ENCODE data around the gene MEFV. TPM values are rescaled to one million over a fixed set of nuclear protein-coding genes. Genes with fewer than 3 reads are reported as not detected.
A peak's percentile ranks its signal among the peaks of the same experiment; 100 is the strongest.
"Not testable (repeated sequence)": the region's sequence is repeated elsewhere in the genome, so short reads cannot be mapped to it uniquely, and the experiment has no call there.

The MEFV gene
- total RNA-seq, 6 experiments from 2014 or later = 0.66 to 1.7 (median 1.0) TPM

DNA sequence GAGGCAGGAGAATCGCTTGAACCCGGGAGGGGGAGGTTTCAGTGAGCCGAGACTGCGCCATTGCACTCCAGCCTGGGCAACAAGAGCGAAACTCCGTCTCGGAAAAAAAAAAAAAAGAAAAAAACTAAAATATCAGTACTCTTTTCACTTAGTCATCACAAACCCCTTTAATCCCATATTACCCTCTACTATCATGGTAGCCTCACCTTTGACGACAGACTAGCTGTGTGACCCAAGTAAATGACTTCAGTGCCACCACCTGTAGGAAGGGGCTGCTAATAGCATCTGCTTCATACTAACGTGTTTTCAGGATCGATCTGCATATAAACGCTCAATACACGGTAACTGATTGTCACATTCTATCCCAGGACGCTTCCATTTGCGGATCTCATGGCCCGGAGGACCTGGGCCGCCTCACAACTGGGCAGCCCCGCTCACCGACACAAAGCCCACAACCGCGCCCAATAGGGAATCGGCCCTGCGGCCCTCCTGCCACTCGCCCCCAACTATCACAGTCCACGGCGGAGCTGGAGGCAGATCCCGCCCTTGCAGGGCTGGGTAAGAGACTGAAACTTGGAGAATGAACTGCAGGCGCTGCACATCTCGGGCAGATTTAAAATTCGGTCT lies 25.8 kb upstream of the MEFV start:
- ATAC-seq = peak; percentile 25 to 49 (median 34)
- peaks cover 0 to 3% (median 1%) of the 10 kb centered on the region in 4 donors for H3K9me3 ChIP-seq
- H3K4me1 ChIP-seq = peaks cover 0 to 21% (median 3%) of the 10 kb centered on the region in 4 donors
- TF ChIP-seq POLR2A (IDR thresholded peaks at IDR 0.05) = no peak
- TF ChIP-seq, protein P1, sequence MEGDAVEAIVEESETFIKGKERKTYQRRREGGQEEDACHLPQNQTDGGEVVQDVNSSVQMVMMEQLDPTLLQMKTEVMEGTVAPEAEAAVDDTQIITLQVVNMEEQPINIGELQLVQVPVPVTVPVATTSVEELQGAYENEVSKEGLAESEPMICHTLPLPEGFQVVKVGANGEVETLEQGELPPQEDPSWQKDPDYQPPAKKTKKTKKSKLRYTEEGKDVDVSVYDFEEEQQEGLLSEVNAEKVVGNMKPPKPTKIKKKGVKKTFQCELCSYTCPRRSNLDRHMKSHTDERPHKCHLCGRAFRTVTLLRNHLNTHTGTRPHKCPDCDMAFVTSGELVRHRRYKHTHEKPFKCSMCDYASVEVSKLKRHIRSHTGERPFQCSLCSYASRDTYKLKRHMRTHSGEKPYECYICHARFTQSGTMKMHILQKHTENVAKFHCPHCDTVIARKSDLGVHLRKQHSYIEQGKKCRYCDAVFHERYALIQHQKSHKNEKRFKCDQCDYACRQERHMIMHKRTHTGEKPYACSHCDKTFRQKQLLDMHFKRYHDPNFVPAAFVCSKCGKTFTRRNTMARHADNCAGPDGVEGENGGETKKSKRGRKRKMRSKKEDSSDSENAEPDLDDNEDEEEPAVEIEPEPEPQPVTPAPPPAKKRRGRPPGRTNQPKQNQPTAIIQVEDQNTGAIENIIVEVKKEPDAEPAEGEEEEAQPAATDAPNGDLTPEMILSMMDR (IDR thresholded peaks at IDR 0.05) = no peak
- DNase-seq = no peak
- H3K36me3 ChIP-seq = peaks cover 0 to 12% (median 8%) of the 10 kb centered on the region in 4 donors
- intact Hi-C loops (cut with DNase I) = loop anchor here in 1 of 2 donors (10.0 kb wide), 1 partner anchor 213 kb away; the partner anchor contains the start of gene C16orf90
- H3K27ac ChIP-seq = peak overlapping the region; percentile 98 to 99 (median 98)
- H3K4me3 ChIP-seq = peak overlapping the region; percentile 73 to 98 (median 90)
- WGBS (ENCODE audit: insufficient coverage, low coverage, low lambda C conversion rate, missing lambda C conversion rate) = 27% methylated on average over 14 of the region's 29 CpGs
- no peaks in the 10 kb centered on the region for H3K27me3 ChIP-seq

DNA sequence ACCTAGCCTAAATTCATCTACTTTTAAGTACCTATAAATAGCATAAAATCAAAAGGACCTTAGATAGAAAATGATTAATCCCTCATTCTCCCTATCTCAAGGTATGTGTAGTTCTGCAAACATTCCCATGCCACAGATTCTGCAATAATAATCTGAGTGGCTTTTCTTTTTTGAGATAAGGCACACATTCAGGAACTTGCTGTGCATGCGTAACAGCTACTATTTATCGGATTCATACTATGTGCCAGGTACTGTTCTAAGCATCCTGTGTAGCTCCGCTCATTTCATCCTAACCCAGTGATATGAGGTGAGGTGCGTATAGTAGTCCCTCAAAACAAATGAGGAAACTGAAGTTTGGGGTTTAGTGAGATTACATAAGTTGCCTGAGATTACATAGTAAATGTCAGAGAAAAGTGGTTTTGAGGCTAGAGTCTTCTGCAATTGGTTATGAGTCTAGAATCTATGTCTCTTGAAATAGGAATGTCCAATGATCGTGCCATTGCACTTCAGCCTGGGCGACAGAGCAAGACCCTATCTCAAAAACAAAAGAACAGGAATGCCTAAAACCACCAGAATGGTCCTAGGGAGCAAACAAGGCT lies 24.9 kb upstream of the MEFV start:
- Histone ChIP-seq H3K36me3 (peaks cover 0 to 6% (median 6%) of the 10 kb centered on the region in 4 donors), H3K27me3 (no peaks in the 10 kb centered on the region), H3K9me3 (peaks cover 0 to under 1% (median 0%) of the 10 kb centered on the region in 4 donors), H3K4me3 (no peak overlapping the region), H3K27ac (no peak overlapping the region), H3K4me1 (peaks cover 0 to 21% (median 3%) of the 10 kb centered on the region in 4 donors)
- DNase-seq = no peak
- intact Hi-C loops (cut with DNase I) = loop anchor here in 1 of 2 donors (10.0 kb wide), 1 partner anchor 213 kb away; the partner anchor contains the start of gene C16orf90
- ATAC-seq = no peak
- 77% methylated on average over 5 of the region's 6 CpGs for WGBS (ENCODE audit: insufficient coverage, low coverage, low lambda C conversion rate, missing lambda C conversion rate)
- TF ChIP-seq, protein P1 (IDR thresholded peaks at IDR 0.05) = no peak
- TF ChIP-seq POLR2A (IDR thresholded peaks at IDR 0.05) = no peak

DNA sequence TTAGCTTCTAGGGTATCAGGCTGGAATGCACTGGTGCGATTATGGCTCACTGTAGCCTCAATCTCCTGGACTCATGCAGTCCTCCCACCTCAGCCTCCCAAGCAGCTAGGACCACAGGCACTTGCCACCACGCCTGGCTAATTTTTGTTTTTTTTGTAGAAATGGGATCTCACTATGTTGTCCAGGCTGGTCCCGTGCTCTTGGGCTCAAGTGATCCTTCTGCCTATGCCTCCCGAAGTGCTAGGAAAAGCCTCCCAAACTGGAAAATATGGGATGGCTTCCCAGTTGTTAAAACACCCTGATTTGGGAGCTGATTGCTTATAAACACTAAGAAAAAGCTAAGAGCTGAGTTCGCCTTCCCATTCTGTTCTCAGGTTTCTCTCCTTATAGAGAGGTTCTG lies 20.2 kb upstream of the MEFV start:
- H3K27ac ChIP-seq = no peak overlapping the region
- 76% methylated on average over 4 of the region's 5 CpGs for WGBS (ENCODE audit: insufficient coverage, low coverage, low lambda C conversion rate, missing lambda C conversion rate)
- H3K27me3 ChIP-seq = no peaks in the 10 kb centered on the region
- no peak for DNase-seq
- TF ChIP-seq, protein P1 (IDR thresholded peaks at IDR 0.05) = no peak
- no peak for TF ChIP-seq POLR2A (IDR thresholded peaks at IDR 0.05)
- no peak overlapping the region for H3K4me3 ChIP-seq
- peaks cover 0 to 1% (median 0%) of the 10 kb centered on the region in 4 donors for H3K4me1 ChIP-seq
- intact Hi-C loops (cut with DNase I) = no loop called here
- H3K36me3 ChIP-seq = no peaks in the 10 kb centered on the region
- ATAC-seq = no peak
- H3K9me3 ChIP-seq = no peaks in the 10 kb centered on the region

DNA sequence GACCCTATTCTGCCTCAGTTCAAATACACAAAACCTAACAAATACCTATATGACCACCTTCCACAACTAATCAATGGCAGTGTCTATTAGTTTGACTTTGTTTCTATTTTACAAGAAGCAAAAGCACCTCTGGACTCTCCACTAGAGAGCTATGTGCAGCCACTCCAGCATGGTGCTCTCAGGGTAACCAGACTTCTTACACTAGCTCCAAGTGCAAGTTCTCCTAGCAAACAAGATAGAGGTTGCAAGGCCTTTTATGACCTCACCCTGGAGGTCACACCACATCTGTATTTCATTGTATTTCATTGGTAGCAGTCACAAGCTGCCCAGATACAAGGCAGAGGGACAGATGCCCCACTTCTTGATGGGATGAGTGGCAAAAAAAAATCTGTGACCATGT lies 18.5 kb upstream of the MEFV start:
- TF ChIP-seq POLR2A (IDR thresholded peaks at IDR 0.05) = no peak
- H3K27me3 ChIP-seq = no peaks in the 10 kb centered on the region
- intact Hi-C loops (cut with DNase I) = no loop called here
- H3K9me3 ChIP-seq = no peaks in the 10 kb centered on the region
- no peak for DNase-seq
- no peak for ATAC-seq
- no peak overlapping the region for H3K4me3 ChIP-seq
- no peaks in the 10 kb centered on the region for H3K4me1 ChIP-seq
- H3K36me3 ChIP-seq = no peaks in the 10 kb centered on the region
- no peak overlapping the region for H3K27ac ChIP-seq

DNA sequence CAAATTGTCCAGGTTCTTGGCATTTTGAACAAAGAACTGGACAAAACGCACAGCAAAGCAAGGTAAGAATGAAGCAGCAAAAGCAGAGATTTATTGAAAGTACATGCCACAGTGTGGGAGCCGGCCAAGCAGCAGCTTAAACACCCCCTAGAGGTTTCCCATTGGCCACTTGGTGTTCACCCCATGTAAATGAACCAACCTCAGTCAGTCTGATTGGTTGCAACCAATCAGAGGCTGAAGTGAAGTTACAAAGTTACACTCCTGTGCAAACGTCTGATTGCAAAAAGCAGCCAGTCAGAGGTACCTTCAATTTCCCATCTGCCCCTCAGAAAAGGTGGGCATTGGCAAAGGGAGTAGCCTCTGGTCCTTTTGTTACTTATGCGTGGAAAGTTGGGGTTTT lies 18.1 kb upstream of the MEFV start:
- Histone ChIP-seq H3K27ac (no peak overlapping the region), H3K36me3 (no peaks in the 10 kb centered on the region), H3K4me3 (no peak overlapping the region), H3K4me1 (no peaks in the 10 kb centered on the region), H3K9me3 (no peaks in the 10 kb centered on the region), H3K27me3 (no peaks in the 10 kb centered on the region)
- WGBS (ENCODE audit: insufficient coverage, low coverage, low lambda C conversion rate, missing lambda C conversion rate) = 56% methylated on average over 4 of the region's 4 CpGs
- ATAC-seq (no peak), DNase-seq (no peak)
- TF ChIP-seq POLR2A (IDR thresholded peaks at IDR 0.05) = no peak
- TF ChIP-seq, protein P1 (IDR thresholded peaks at IDR 0.05) = no peak
- intact Hi-C loops (cut with DNase I) = no loop called here

DNA sequence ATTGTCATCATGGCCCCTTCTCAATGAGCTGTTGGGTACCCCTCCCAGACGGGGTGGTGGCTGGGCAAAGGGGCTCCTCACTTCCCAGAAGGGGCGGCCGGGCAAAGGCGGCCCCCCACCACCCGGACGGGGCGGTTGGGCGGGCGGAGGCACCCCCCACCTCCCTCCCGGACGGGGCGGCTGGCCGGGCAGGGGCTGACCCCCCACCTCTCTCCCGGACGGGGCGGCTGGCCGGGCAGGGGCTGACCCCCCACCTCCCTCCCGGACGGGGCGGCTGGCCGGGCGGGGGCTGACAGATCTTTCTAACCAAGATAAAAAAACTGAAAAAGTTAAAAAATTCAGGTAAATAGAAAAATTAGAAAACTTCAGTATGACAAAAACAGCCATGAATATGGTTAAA lies 14.8 kb upstream of the MEFV start:
- H3K27ac ChIP-seq; DNase-seq; H3K9me3 ChIP-seq; H3K36me3 ChIP-seq; H3K27me3 ChIP-seq; ATAC-seq; H3K4me1 ChIP-seq; H3K4me3 ChIP-seq; intact Hi-C loops (cut with DNase I): not testable (repeated sequence)
- 97% methylated on average over 10 of the region's 22 CpGs for WGBS (ENCODE audit: insufficient coverage, low coverage, low lambda C conversion rate, missing lambda C conversion rate)

DNA sequence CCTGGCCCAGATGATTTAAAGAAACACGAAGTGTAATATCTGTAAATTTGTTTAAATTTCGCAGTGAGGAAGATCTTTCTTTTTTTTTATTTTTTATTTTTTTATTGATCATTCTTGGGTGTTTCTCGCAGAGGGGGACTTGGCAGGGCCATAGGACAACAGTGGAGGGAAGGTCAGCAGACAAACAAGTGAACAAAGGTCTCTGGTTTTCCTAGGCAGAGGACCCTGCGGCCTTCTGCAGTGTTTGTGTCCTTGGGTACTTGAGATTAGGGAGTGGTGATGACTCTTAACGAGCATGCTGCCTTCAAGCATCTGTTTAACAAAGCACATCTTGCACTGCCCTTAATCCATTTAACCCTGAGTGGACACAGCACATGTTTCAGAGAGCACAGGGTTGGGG lies 14.3 kb upstream of the MEFV start:
- H3K9me3 ChIP-seq; H3K4me1 ChIP-seq; intact Hi-C loops (cut with DNase I); H3K27ac ChIP-seq; DNase-seq; H3K27me3 ChIP-seq; ATAC-seq; H3K36me3 ChIP-seq; H3K4me3 ChIP-seq: not testable (repeated sequence)
- WGBS (ENCODE audit: insufficient coverage, low coverage, low lambda C conversion rate, missing lambda C conversion rate) = 50% methylated on average over 2 of the region's 5 CpGs
